Right lobe of liver (tissue), 6 donors: Measurements from ENCODE around the gene ABT1. TPM values are rescaled to one million over a fixed set of nuclear protein-coding genes. Genes with fewer than 3 reads are reported as not detected.

ENCODE experiments used
- ATAC-seq, 4 donors: fragments of 200-7000 bp; cut with Tn5 transposase; one replicate each; pipeline ENCODE4 v1.9.1; 2020; ENCODE audit warnings: mild to moderate bottlenecking in 4 of 4, moderate library complexity in 4 of 4
- DNase-seq, 3 donors: peaks; one replicate each; pipeline ENCODE4 v3.0.0-alpha.2; 2020
- H3K27ac ChIP-seq, 3 donors: fragments of 200-600 bp; one replicate each; pipeline ENCODE4 v1.8.0; 2022
- H3K27me3 ChIP-seq, 2 donors: fragments of 200-600 bp; one replicate each; pipeline ENCODE4 v1.8.0; 2022
- H3K36me3 ChIP-seq, 4 donors: fragments of 200-600 bp; sonication (generic) in 1 of 4; one replicate each; pipeline versions ENCODE4 v1.5.1 to v1.8.0; 2017 to 2022; ENCODE audit warnings: control low read depth in 1 of 4
- H3K4me1 ChIP-seq, 4 donors: fragments of 200-600 bp; sonication (generic) in 1 of 4; one replicate each; pipeline versions ENCODE4 v1.5.1 to v1.8.0; 2017 to 2022; ENCODE audit warnings: control low read depth in 1 of 4
- H3K4me3 ChIP-seq, 3 donors: fragments of 200-600 bp; one replicate each; pipeline ENCODE4 v1.8.0; 2022
- H3K9me3 ChIP-seq, 4 donors: fragments of 200-600 bp; sonication (generic) in 1 of 4; one replicate each; pipeline versions ENCODE4 v1.5.1 to v1.8.0; 2017 to 2022; ENCODE audit warnings: control low read depth in 1 of 4
- POLR2A ChIP-seq: fragments of 450-650 bp; IDR thresholded peaks from one replicate; pipeline ENCODE4 v1.6.1; 2017; ENCODE audit warnings: antibody characterized with exemption, mild to moderate bottlenecking
- WGBS: methylation state at CpG from one replicate; pipeline ENCODE4 v1.1.6; 2018; ENCODE audit warnings: low coverage, low lambda C conversion rate; ENCODE audit not compliant: insufficient coverage; ENCODE audit errors: missing lambda C conversion rate; 5-methylcytosine and 5-hydroxymethylcytosine counted together
- intact Hi-C, 2 donors: fragments of 100-400 bp; cut with DNase I; formaldehyde crosslinking; loops; one replicate each; pipeline versions ENCODE4 v1.11.2 to v1.14.1; 2022
- total RNA-seq, 6 experiments: library from RNA; depleted of rRNA in 2 of 6; stranded (reverse); fragments of >200 nt in 2 of 6; fragmentation: NEBNext Ultra II Directional in 3 of 6; extraction: Animal tissue kit (Norgen Biotek cat#: 25700) in 3 of 6; gene quantifications; one replicate each; pipeline versions ENCODE4 v1.1.0 to v1.2.4, GENCODE V29; 2016 to 2023
- TF ChIP-seq, protein P1 (sequence below), 4 donors: fragments of 200-600 bp in 3 of 4; fragments of 450-650 bp in 1 of 4; IDR thresholded peaks; one replicate each; pipeline versions ENCODE4 v1.5.1 to v1.8.0; 2016 to 2022; ENCODE audit warnings: antibody characterized with exemption in 4 of 4, mild to moderate bottlenecking in 2 of 4
- donor health status: DM: no; HTN: yes; CAD: no.
- donor health status: DM: no; HTN: no; CAD: no.
- donor health status: DM: no; HTN: no; CAD: no.
- donor health status: DM: no; HTN: yes; CAD: no.
- donor health status: DM: no; HTN: yes; CAD: no.

The ABT1 gene
- total RNA-seq, 6 experiments from 2014 or later = 5.0 to 9.2 (median 7.0) TPM

DNA sequence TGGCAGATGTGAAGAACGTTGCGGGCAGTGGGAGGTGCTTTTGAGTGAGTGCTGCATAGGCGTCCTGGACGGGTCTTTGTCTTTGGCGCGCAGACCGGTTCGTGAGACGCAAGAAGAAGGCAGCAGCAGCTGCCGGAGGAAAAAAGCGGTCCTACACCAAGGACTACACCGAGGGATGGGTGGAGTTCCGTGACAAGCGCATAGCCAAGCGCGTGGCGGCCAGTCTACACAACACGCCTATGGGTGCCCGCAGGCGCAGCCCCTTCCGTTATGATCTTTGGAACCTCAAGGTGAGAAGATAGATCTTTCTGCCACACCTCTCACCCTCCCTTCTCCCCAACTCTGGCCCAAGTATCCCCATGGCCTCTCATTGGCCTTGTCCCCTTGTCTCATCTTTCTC, 1.1 kb downstream of the ABT1 start:
- peaks cover 4 to 6% of the 10 kb centered on the region in 2 donors for H3K27me3 ChIP-seq
- no peak for DNase-seq
- no peaks in the 10 kb centered on the region for H3K9me3 ChIP-seq
- peak overlapping the region; percentile 83 to 97 (median 96) for H3K4me3 ChIP-seq
- 34% methylated on average over 10 of the region's 21 CpGs for WGBS
- H3K4me1 ChIP-seq = peaks cover 0 to 9% (median 2%) of the 10 kb centered on the region in 4 donors
- no peak for ATAC-seq
- no peak overlapping the region for H3K27ac ChIP-seq
- TF ChIP-seq POLR2A = no peak
- TF ChIP-seq, protein P1, sequence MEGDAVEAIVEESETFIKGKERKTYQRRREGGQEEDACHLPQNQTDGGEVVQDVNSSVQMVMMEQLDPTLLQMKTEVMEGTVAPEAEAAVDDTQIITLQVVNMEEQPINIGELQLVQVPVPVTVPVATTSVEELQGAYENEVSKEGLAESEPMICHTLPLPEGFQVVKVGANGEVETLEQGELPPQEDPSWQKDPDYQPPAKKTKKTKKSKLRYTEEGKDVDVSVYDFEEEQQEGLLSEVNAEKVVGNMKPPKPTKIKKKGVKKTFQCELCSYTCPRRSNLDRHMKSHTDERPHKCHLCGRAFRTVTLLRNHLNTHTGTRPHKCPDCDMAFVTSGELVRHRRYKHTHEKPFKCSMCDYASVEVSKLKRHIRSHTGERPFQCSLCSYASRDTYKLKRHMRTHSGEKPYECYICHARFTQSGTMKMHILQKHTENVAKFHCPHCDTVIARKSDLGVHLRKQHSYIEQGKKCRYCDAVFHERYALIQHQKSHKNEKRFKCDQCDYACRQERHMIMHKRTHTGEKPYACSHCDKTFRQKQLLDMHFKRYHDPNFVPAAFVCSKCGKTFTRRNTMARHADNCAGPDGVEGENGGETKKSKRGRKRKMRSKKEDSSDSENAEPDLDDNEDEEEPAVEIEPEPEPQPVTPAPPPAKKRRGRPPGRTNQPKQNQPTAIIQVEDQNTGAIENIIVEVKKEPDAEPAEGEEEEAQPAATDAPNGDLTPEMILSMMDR (IDR thresholded peaks at IDR 0.05) = no peak
- intact Hi-C loops = no loop called here
- peaks cover 0 to 19% (median 6%) of the 10 kb centered on the region in 4 donors for H3K36me3 ChIP-seq

GRCh38 chr6:26598267-26598666, 1.5 kb downstream of the ABT1 start:
- ATAC-seq = no peak
- H3K36me3 ChIP-seq = peaks cover 0 to 19% (median 6%) of the 10 kb centered on the region in 4 donors
- no peak for TF ChIP-seq POLR2A
- TF ChIP-seq, protein P1 (IDR thresholded peaks at IDR 0.05) = no peak
- peaks cover 3 to 5% of the 10 kb centered on the region in 2 donors for H3K27me3 ChIP-seq
- no peaks in the 10 kb centered on the region for H3K9me3 ChIP-seq
- intact Hi-C loops = no loop called here
- no peak for DNase-seq
- WGBS = 88% methylated on average over 14 of the region's 22 CpGs
- H3K27ac ChIP-seq = no peak overlapping the region
- no peak overlapping the region for H3K4me3 ChIP-seq
- H3K4me1 ChIP-seq = peaks cover 0 to 9% (median 2%) of the 10 kb centered on the region in 4 donors

DNA sequence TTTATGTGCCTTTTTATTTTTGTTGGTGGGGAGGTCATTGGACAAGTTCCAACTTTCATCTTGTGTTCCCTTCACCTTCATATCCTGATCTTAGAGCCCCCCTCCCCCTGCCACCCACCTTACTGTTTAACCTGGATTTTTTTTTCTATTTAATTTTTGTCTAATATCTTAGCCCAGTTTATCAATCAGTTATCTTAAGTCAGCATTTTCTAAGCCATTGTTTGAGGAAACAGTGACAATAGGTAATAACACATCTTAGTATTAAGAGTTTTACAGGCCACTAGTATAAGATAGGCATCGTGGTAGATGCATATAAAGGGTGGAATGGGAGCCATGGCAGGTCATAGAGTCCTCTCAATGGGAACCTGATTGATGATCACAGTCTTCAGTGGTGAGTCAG, 2.4 kb downstream of the ABT1 start:
- WGBS = 100% methylated on average over 1 of the region's 1 CpG
- no peak for DNase-seq

GRCh38 chr6:26599591-26599990, 2.8 kb downstream of the ABT1 start:
- Histone ChIP-seq H3K27ac (no peak overlapping the region), H3K4me3 (no peak overlapping the region), H3K9me3 (no peaks in the 10 kb centered on the region), H3K4me1 (peaks cover 0 to 9% (median 2%) of the 10 kb centered on the region in 4 donors), H3K36me3 (peaks cover 0 to 19% (median 6%) of the 10 kb centered on the region in 4 donors), H3K27me3 (no peaks in the 10 kb centered on the region)
- ATAC-seq (no peak), DNase-seq (no peak)
- TF ChIP-seq POLR2A = no peak
- TF ChIP-seq, protein P1 (IDR thresholded peaks at IDR 0.05) = no peak
- WGBS = 60% methylated on average over 1 of the region's 1 CpG
- intact Hi-C loops = no loop called here

More for the DNA sequence above, 2.4 kb downstream of the ABT1 start:
- H3K4me3 ChIP-seq = no peak overlapping the region
- intact Hi-C loops = no loop called here
- no peaks in the 10 kb centered on the region for H3K9me3 ChIP-seq
- no peak overlapping the region for H3K27ac ChIP-seq
- peaks cover 0 to 9% (median 2%) of the 10 kb centered on the region in 4 donors for H3K4me1 ChIP-seq
- H3K27me3 ChIP-seq = no peaks in the 10 kb centered on the region
- ATAC-seq = no peak
- no peak for TF ChIP-seq POLR2A
- TF ChIP-seq, protein P1 (IDR thresholded peaks at IDR 0.05) = no peak
- H3K36me3 ChIP-seq = peaks cover 0 to 19% (median 6%) of the 10 kb centered on the region in 4 donors

- intact Hi-C loops = no loop called here
- ATAC-seq (no peak), DNase-seq (no peak)
- Histone ChIP-seq H3K36me3 (peaks cover 0 to 19% (median 6%) of the 10 kb centered on the region in 4 donors), H3K27ac (no peak overlapping the region), H3K27me3 (no peaks in the 10 kb centered on the region), H3K4me3 (no peak overlapping the region), H3K9me3 (no peaks in the 10 kb centered on the region), H3K4me1 (peaks cover 0 to 9% (median 2%) of the 10 kb centered on the region in 4 donors)
- no peak for TF ChIP-seq POLR2A
Measured at GRCh38 chr6:26600759-26601158, 4.0 kb downstream of the ABT1 start.
